RWPE1 (cell line): ENCODE measurements around the gene XPO4.

Experiments
- CTCF ChIA-PET: fragments of 350-600 bp; sonication (Branson Sonifier 250); formaldehyde crosslinking; extraction: SDS; loops from one replicate; lab custom pipeline; 2021; lab: Yijun Ruan, JAX
- POLR2A ChIA-PET: fragments of 400-600 bp; formaldehyde crosslinking; extraction: SDS; loops from one replicate; lab custom pipeline; 2020; ENCODE audit warnings: antibody characterized with exemption; ENCODE audit not compliant: low non-redundant PET; lab: Yijun Ruan, JAX
- DNase-seq: peaks from one replicate; pipeline ENCODE4 v3.0.0; 2012; ENCODE audit warnings: low spot score
- H3K27ac ChIP-seq: fragments of 450-650 bp; 2 replicates; pipeline ENCODE4 v1.5.1; 2017
- CTCF ChIP-seq: fragments of 450-650 bp; conservative IDR thresholded peaks from 2 replicates; pipeline ENCODE4 v1.5.1; 2017; ENCODE audit warnings: low read depth, mild to moderate bottlenecking

XPO4 gene

GRCh38 chr13:20911037-20911436 lies 8.5 kb upstream of the XPO4 start:
- CTCF ChIA-PET = no interaction called here
- H3K27ac ChIP-seq = no peak overlapping the region
- TF ChIP-seq CTCF = no peak
- no peak for DNase-seq
- POLR2A ChIA-PET = no interaction called here

DNA sequence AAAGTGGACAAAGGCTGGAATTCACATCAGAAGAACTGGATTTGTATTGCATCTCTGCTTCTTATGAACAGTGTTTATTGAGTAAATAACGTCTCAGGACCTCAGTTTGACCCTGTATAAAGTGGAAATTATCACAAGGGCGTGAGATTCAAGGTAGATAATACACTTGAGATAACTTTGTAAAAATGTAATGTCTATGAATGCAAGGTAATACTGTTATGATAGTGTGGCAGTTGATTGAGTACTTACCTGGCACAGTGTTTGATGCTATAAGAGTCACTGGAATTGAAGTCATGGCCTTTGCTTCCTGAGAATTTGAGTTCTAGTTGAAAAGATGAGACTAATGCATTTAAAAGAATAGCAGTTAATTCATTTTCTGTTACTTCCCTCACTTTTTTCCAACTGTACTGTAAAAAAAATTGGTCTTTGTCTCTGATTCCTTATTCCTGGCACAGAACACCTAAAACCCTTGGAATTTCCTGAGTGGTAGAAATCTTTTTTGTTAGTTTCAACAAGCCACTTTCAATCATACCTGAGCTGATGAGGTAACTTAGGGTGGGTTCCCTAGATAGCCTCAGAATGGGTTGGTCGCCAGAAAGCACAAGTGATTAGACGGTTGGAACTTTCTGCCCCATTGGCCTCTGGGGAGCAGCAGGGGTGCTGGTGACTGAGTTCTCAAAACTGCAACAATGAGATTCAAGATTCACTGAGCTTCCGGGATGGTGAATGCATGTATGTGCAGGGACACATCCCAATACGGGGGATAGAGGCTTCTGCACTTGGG lies 6.4 kb upstream of the XPO4 start:
- no peak overlapping the region for H3K27ac ChIP-seq
- ChIA-PET POLR2A (no interaction called here), CTCF (no interaction called here)
- TF ChIP-seq CTCF = no peak
- no peak for DNase-seq

DNA sequence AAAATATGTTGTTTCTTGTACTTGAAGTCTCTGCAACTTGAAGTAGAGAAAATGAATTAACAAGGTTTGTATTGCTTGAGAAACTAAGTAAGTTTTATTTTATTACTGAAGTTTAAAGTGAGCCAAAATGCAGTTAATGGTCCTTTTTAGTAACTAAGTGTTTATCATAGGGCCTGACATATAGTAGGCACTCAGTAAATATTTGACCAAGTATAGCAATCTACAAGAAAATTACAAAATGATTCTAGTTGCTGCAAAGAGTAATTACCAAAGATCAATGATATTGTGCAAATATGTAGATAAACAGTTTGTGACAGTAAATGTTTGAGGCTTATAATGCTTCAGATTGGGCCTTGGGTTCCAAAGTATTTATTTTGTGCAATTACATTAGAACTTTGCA lies 2.4 kb upstream of the XPO4 start:
- ChIA-PET CTCF (no interaction called here), POLR2A (no interaction called here)
- no peak overlapping the region for H3K27ac ChIP-seq
- no peak for TF ChIP-seq CTCF
- DNase-seq = no peak

GRCh38 chr13:20903164-20903475 lies 574 bp upstream of the XPO4 start:
- no peak for TF ChIP-seq CTCF
- no peak for DNase-seq
- H3K27ac ChIP-seq = peak overlapping the region; percentile 86
- ChIA-PET CTCF (no interaction called here), POLR2A (no interaction called here)

DNA sequence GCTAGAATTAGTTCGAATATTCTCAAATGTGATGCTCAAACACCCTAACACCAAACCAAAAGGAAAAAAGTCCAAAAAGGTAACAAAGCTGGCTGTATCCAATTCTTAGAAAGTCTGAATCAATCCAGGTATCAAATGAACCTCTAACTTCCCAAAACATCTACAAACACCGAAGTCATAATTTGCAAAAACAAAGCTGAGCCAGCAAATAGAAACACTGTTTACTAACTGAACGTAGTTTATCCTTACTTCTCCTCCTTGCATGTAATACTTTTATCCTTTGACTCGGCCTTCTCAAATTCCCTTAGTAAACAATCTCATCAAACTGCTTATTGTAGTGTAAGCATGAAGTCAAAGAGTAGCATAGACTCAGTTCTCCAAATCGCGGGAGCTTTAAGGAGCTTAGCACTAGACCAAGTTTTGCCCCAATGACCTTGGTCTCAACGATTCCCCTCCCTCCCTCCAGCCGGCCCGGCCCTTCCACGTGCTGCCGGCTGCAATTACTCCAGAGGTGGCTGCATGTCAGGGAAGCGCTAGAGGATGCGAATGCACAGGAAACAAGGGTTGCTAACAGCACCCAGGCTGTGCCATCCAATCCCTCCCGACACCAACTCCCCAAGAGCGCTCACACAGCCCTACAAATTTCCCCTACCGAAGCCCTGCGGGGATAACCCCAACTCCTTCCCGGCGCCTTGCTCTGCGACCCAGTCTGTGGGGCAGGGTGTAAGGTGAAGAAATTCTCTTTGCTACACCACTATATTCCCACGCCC lies 693 bp downstream of the XPO4 start:
- peak; percentile 47 for DNase-seq
- no peak for TF ChIP-seq CTCF
- peak overlapping the region; percentile 86 for H3K27ac ChIP-seq
- ChIA-PET POLR2A (no interaction called here), CTCF (interaction anchor here (0.5 kb wide), 1 partner anchor 35 kb away, joined by 3 read pairs; no protein-coding TSS in a partner anchor)

DNA sequence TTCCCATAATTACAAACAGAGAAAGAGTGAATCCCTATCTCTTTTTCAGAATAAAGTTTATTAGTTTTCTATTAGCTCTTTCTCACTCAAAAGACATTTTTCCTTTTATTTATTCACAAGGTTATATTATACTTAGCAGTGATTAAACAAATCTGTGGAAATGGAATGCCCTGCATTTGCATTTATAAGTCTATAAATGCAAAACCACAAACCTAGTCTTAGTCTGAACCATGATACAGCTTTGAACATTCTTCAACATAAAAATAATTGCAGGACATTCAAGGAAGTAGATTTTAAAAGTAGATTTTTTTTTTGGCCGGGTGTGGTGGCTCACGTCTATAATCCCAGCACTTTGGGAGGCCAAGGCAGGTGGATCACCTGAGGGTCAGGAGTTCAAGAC lies 8.3 kb downstream of the XPO4 start:
- TF ChIP-seq CTCF = no peak
- ChIA-PET POLR2A (no interaction called here), CTCF (interaction anchor here (1.2 kb wide), 1 partner anchor 63 kb away, joined by 4 read pairs; no protein-coding TSS in a partner anchor)
- no peak for DNase-seq
- no peak overlapping the region for H3K27ac ChIP-seq
